ENCODE data around the gene DSN1. TPM values are rescaled to one million over a fixed set of nuclear protein-coding genes. Genes with fewer than 3 reads are reported as not detected.
A peak's percentile ranks its signal among the peaks of the same experiment; 100 is the strongest.

The DSN1 gene
- total RNA-seq, 1 donor from 2014 or later = 18.7 TPM

GRCh38 chr20:36795691-36796090, 22.1 kb upstream of the DSN1 start:
- DNase-seq (ENCODE audit: low read depth in 2 of 2) = no peak

GRCh38 chr20:36794116-36794474, 20.5 kb upstream of the DSN1 start:
- no peak for DNase-seq (ENCODE audit: low read depth in 2 of 2)

DNA sequence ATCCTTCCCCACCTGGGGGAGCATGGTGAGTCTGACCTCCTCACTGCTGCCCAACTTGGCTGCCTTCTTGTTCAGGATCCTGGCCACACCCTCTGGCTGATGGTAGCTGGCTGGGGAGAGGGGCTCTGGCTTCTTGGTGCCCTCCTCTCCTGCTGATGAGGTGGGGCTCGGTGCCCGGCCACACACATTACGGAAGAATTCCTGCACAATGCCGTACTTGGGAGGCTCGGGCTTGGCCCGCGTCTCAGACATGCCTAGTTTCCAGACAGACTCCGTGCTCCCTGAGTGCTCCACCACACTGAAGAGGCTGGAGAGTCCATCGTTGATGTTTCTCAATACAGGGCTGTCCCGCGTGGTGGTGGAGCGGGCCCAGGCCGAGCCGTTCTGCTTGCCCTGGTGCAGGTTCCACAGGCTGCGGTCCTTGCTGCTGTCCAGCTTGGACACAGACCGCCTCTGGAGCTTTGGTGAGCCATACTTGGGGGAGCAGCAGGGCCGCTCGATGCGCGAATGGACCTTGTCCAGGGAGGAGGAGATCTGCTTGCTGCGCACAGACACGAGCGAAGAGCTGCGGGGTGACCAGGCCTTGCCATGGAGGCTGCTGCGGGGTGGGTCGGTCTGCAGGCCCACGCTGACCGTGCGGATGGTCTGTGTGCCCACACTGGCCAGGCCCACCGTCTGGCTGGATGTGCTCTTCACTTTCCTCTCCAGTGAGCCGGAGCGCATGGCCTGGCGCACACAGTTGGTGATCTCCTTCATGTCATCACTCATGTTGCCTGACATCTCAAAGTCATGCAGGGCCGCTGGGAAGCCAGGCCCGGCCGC, 19.9 kb upstream of the DSN1 start:
- DNase-seq (ENCODE audit: low read depth in 2 of 2) = no peak

DNA sequence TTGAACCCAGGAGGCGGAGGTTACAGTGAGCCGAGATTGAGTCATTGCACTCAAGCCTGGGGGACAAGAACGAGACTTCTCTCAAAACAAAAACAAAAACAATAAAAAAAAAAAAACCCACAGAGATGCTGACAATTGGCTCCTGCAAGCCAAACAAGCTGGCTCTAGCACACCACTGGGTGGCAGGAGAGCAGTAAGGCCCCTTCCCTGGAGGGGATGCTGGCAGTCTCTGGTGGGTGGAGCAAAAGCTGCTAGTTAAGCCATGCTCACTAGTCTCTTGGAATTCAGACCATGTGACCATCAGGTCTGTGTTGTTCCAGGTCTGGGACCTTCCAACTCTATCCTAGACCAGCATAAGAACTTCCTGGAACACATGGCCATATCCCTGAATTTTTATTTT, 18.9 kb upstream of the DSN1 start:
- DNase-seq (ENCODE audit: low read depth in 2 of 2) = peak; percentile 48 to 79

DNA sequence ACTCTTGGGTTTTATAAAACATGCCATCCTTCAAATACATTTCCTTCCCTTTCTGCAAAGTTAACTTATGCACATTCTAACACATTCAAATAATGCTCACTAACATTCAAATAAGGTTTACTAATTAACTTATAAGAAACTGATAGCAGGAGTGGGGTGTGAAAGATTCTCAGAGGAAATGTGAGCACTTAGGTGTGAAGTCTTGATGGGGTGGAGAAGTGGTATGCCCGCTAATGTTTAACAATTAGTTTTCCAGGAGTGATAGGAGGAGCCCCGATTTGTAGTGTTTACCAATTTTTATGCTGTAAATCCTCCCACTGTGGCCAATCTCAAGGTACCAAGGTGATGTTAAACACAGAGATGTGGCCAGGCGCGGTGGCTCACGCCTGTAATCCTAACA, 18.3 kb upstream of the DSN1 start:
- no peak for DNase-seq (ENCODE audit: low read depth in 2 of 2)

DNA sequence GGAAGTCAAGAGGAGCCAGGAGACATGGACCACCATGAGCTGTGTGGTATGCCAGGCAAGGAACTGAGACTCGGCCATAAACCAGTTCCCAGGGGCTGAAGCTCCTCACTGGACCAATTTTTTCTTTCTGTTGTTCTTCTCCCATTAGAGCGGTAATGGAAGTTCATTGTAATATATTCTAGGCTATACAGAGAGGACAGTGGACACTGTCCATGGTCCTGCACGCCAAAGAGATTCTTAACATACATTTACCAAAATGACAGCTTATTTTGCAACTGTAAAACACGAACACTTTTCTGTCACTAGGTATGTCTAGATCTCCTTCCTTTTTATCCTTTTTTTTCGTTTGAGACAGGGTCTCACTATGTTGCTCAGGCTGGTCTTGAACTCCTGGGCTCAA, 13.1 kb upstream of the DSN1 start:
- no peak for DNase-seq (ENCODE audit: low read depth in 2 of 2)

DNA sequence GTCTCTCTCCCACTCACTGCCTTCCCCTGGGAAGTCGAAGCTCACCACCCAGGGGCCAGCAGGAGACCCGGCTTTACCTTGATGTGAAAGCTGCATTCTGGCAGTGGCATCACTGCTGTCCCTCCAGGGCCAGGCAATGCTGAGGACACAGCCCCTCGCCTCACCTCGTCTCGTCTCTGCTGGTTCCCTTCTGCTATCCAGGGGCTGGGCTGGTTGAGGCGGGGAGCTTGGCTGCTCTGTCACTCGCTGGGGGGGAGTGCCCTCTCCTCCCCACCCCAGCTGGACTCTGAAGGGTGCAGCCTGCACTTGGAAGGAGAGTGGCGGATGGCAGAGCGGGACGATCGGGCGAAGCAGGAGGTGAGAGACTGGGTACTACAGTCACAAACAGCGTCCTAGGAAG, 12.7 kb upstream of the DSN1 start:
- DNase-seq (ENCODE audit: low read depth in 2 of 2) = no peak

- DNase-seq (ENCODE audit: low read depth in 2 of 2) = no peak
Measured at GRCh38 chr20:36785308-36785707, 11.7 kb upstream of the DSN1 start.

- DNase-seq (ENCODE audit: low read depth in 2 of 2) = no peak
Measured at GRCh38 chr20:36784900-36785299, 11.3 kb upstream of the DSN1 start.

- no peak for DNase-seq (ENCODE audit: low read depth in 2 of 2)
Measured at GRCh38 chr20:36784116-36784515, 10.6 kb upstream of the DSN1 start.

DNA sequence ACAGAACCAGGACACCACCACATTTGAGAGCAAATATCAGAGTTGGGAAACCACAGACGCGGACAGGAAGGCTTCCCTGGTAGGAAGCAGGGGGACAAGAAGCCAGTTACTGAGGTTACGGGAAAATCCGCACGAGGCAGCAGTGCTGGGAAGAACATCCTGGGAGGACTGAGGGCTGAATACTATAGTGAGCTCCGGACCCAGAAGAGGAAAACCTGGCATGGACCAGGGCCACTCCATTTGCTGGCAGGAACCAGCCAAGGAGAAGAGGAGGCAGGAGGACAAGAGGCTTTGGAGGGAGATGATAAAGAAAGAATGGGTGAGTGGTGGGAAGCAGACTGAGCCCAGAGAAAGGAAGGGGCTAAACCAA, 6.1 kb upstream of the DSN1 start:
- DNase-seq (ENCODE audit: low read depth in 2 of 2) = no peak

DNA sequence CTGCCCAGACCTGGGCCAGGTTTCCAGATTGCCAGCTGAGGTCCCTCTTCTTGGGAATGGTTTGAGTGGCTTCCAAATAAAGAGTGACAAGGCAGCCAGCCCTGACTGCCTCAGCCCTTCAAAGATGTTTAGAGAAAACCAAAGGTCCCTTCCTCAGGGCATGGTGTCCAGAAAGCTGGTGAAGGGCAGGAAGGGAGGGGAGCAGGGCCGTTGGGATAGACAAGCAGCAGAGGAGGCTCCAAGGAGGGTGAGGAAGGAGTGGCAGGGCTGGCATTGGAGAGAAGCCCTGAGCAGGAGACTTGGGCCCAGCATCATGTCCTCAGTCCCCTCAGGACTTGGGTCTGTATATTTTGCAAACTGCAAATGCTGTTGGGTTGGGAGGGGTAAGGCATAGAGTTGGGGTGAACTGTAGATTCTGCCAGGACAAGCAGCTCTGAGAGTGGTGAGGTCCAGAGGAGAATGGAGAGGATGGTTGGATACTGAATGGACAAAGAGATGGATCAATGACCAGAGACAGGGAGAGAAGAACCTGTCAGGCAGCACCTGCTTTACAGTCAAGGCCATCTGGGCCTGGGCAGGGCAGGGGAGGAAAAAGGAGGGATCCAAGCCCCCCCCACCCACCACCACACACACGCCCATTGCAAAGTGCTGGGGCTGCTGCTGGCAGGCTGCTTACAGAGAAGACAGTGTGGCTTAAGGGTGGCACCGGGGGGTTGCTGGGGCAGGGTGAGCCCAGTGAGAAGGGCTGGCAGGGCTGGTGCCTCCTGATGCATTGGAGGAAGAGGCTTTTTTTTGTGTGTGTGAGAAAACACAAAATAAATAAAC, 5.5 kb upstream of the DSN1 start:
- DNase-seq (ENCODE audit: low read depth in 2 of 2) = no peak

GRCh38 chr20:36777576-36777975, 4.0 kb upstream of the DSN1 start:
- DNase-seq (ENCODE audit: low read depth in 2 of 2) = no peak

DNA sequence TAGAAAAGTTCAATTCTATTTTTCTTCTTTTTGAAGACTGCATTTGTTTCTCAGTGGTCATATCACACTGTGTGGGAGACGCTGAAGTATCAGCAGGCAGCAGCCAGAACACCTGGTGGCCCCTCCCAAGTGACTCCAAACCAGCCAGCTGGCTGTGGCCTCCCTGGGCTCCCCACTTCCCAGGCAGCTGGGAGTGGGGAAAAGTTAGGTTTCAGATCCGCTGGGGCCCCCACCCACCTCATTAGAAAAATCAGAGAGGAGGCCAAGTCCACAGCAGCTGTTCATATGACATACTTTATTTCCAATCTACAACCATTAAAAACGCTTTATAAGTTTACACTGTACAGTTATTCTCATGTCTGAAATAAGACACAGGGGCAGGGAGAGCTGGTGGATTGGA, 3.6 kb upstream of the DSN1 start:
- DNase-seq (ENCODE audit: low read depth in 2 of 2) = no peak

DNA sequence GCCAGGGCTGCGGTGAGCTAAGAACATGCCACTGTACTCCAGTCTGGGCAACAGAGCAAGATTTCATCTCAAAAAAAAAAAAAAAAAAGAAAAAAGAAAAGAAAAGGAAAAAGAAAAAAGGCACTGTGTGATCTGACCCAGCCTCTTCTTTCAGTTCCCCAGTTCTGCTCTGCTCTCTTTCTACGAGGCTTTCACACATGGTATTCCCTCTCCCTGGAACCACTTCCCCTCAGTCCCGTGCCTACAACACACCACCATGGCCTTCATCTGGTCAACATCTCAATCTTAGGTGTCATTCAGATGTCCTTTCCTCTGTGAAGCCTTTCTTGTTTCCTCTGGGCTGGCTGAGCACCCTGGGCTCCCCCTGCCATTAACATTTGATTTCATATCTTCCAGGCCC, 2.3 kb upstream of the DSN1 start:
- no peak for DNase-seq (ENCODE audit: low read depth in 2 of 2)

- DNase-seq (ENCODE audit: low read depth in 2 of 2) = no peak
Measured at GRCh38 chr20:36775196-36775595, 1.6 kb upstream of the DSN1 start.

DNA sequence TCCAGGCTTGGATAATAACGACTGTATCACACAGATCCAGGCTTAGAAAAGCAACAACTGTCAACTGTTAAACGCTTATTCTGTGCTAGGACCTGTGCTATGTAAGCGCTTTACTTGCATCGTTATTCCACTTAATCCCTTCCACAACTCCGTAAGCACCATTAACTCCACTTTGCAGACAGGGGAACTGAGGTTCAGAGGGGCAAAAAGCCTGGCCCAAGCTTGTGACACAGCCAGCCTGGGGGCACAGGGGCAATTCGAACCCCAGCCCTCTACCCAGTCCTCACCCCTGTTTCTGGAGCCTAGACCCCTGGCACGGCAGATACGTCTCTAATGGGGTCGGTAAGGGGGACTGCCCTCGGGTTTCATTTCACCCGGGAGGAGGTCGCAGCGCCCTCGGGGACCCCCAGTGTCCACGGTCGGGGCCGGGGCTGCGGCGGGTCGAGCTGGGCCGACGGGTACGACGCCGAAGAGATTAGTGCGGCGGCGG, 411 bp downstream of the DSN1 start:
- no peak for DNase-seq (ENCODE audit: low read depth in 2 of 2)

- no peak for DNase-seq (ENCODE audit: low read depth in 2 of 2)
Measured at GRCh38 chr20:36770680-36771079, 2.9 kb downstream of the DSN1 start.

DNA sequence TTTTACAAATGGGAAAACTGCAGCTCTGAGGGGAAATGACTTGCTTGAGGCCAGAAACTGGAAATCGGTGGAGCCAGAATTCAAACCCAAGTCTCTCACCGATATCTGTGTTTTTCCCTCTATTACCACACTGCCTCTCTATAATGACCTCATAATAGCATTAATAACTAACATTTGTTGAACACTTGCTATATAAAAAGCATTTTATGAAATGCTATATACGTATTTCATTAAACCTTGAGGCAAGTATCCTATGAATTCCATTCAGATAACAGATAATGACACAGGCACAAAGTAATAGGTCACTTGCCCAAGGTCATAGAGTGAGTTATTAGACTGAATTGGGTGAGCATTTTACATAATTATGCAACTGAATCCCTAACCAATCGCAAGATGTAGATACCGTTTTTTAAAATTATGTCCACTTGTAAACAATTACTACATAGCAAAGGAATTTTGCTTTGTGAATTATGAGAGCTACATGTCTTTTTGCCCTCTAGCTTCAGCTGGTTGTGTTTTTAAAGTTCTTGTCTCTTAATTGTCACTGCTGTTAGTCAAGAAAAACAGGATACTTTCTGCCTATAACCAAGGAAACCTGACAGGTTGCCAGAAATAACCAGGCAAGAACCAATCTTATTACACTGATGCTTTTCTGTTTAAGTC, 4.7 kb downstream of the DSN1 start:
- peak; percentile 71 to 91 for DNase-seq (ENCODE audit: low read depth in 2 of 2)

DNA sequence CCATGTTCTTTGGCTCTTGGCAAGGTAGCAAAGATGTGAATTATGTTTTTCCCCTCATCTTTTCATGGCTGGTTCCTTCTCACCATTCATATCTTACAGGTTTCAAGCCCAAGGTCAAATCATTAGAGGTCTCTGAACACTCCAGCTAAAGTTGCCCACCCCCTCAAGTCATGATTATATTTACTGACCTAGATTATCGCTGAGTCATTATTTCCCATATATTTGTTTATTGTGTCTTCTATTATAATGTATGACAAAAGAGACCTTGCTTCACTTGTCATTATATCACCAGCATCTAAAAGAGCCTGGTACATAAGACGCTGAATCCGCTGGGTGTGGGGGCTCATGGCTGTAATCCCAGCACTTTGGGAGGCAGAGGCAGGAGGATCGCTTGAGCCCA, 12.4 kb downstream of the DSN1 start:
- no peak for DNase-seq (ENCODE audit: low read depth in 2 of 2)

DNA sequence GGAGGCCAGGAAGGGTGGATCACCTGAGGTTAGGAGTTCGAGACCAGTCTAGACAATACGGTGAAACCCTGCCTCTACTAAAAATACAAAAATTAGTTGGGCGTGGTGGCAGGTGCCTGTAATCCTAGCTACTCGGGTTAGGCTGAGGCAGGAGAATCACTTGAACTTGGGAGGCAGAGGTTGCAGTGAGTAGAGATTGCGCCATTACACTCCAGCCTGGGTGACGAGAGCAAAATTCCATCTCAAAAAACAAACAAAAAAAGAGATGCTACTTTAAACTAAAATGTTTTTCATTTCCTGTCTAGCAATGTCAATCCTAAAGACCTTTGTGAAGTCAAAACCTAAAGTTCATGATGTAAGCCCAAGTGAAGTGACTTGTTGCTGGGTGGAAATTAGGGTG, 12.9 kb downstream of the DSN1 start:
- no peak for DNase-seq (ENCODE audit: low read depth in 2 of 2)

GRCh38 chr20:36758276-36758675, 15.3 kb downstream of the DSN1 start:
- no peak for DNase-seq (ENCODE audit: low read depth in 2 of 2)

Measured in dermis microvascular lymphatic vessel endothelial cell (primary cell).